Activated T-helper 9 cell treated with anti-CD3 and anti-CD28 coated beads, Interleukin-2, amount 50 U/mL, for 16 hours (primary cell): ENCODE data around the gene KRTAP10-4.
"Not testable (repeated sequence)": the region's sequence is repeated elsewhere in the genome, so short reads cannot be mapped to it uniquely, and the experiment has no call there.

ENCODE experiments used
- DNase-seq: peaks from one replicate; pipeline ENCODE4 v3.0.0-alpha.2; 2020; ENCODE audit warnings: low read depth

Gene KRTAP10-4

GRCh38 chr21:44558329-44558675 is 15.2 kb upstream of the KRTAP10-4 start:
- not testable (repeated sequence) for DNase-seq

- no peak for DNase-seq
Measured at GRCh38 chr21:44558695-44559094, 14.8 kb upstream of the KRTAP10-4 start, which contains the start of gene KRTAP10-3. TSS of gene KRTAP10-3 (minus strand) at chr21:44558795. CDS start at chr21:44558715, 80 bp downstream.

GRCh38 chr21:44564099-44564498 is 9.4 kb upstream of the KRTAP10-4 start:
- no peak for DNase-seq

GRCh38 chr21:44564886-44565598 is 8.5 kb upstream of the KRTAP10-4 start:
- no peak for DNase-seq

- no peak for DNase-seq
Measured at GRCh38 chr21:44566403-44566802, 7.1 kb upstream of the KRTAP10-4 start.

GRCh38 chr21:44567481-44568171 is 5.9 kb upstream of the KRTAP10-4 start:
- DNase-seq, result no peak

- DNase-seq, result no peak
Measured at GRCh38 chr21:44568261-44568660, 5.3 kb upstream of the KRTAP10-4 start.

GRCh38 chr21:44568667-44569556 is 4.6 kb upstream of the KRTAP10-4 start:
- DNase-seq, result no peak

GRCh38 chr21:44569861-44570517 is 3.5 kb upstream of the KRTAP10-4 start:
- no peak for DNase-seq

GRCh38 chr21:44571296-44571695 is 2.2 kb upstream of the KRTAP10-4 start:
- no peak for DNase-seq

- no peak for DNase-seq
Measured at GRCh38 chr21:44571844-44572782, 1.4 kb upstream of the KRTAP10-4 start.

GRCh38 chr21:44572959-44573583 is 458 bp upstream of the KRTAP10-4 start:
- DNase-seq, result no peak

GRCh38 chr21:44574457-44575306 is 1.2 kb downstream of the KRTAP10-4 start:
- no peak for DNase-seq

- no peak for DNase-seq
Measured at GRCh38 chr21:44575307-44576024, 1.9 kb downstream of the KRTAP10-4 start.

- no peak for DNase-seq
Measured at GRCh38 chr21:44576025-44576420, 2.5 kb downstream of the KRTAP10-4 start.

- DNase-seq, result no peak
Measured at GRCh38 chr21:44578371-44579055, 5.0 kb downstream of the KRTAP10-4 start.

- DNase-seq, result no peak
Measured at GRCh38 chr21:44579056-44579832, 5.7 kb downstream of the KRTAP10-4 start.

GRCh38 chr21:44579833-44580144 is 6.3 kb downstream of the KRTAP10-4 start:
- DNase-seq, result no peak
